GM21390 (cell line): ENCODE measurements around the gene PUM2.
A peak's percentile ranks its signal among the peaks of the same experiment; 100 is the strongest.

Experiments
- ATAC-seq: cut with Tn5 transposase; IDR thresholded peaks from one replicate; pipeline ENCODE4 v1.9.1; 2021; ENCODE audit not compliant: unreplicated experiment

Gene PUM2

GRCh38 chr2:20349513-20349921, 1.1 kb downstream of the PUM2 start:
- no peak for ATAC-seq

- ATAC-seq, result no peak
Observed at GRCh38 chr2:20348542-20348941, 2.1 kb downstream of the PUM2 start.

GRCh38 chr2:20346565-20347381, 3.9 kb downstream of the PUM2 start:
- no peak for ATAC-seq

GRCh38 chr2:20343128-20343527, 7.5 kb downstream of the PUM2 start:
- ATAC-seq, result no peak

GRCh38 chr2:20339012-20339411, 11.6 kb downstream of the PUM2 start:
- no peak for ATAC-seq

GRCh38 chr2:20334605-20335203, 15.9 kb downstream of the PUM2 start:
- no peak for ATAC-seq

- ATAC-seq, result peak; percentile 65
Observed at GRCh38 chr2:20333738-20334137, 16.9 kb downstream of the PUM2 start.

- ATAC-seq, result no peak
Observed at GRCh38 chr2:20330192-20330591, 20.5 kb downstream of the PUM2 start.

- ATAC-seq, result no peak
Observed at GRCh38 chr2:20327370-20327769, 23.3 kb downstream of the PUM2 start.

GRCh38 chr2:20326163-20326780, 24.4 kb downstream of the PUM2 start:
- peak; percentile 61 for ATAC-seq

GRCh38 chr2:20322527-20323300, 27.9 kb downstream of the PUM2 start:
- no peak for ATAC-seq

- ATAC-seq, result no peak
Observed at GRCh38 chr2:20317690-20318089, 33.0 kb downstream of the PUM2 start.

- ATAC-seq, result no peak
Observed at GRCh38 chr2:20317197-20317596, 33.4 kb downstream of the PUM2 start.

- no peak for ATAC-seq
Observed at GRCh38 chr2:20314562-20315501, 35.8 kb downstream of the PUM2 start.

- ATAC-seq, result no peak
Observed at GRCh38 chr2:20313659-20314058, 37.0 kb downstream of the PUM2 start.

- ATAC-seq, result no peak
Observed at GRCh38 chr2:20309001-20309400, 41.6 kb downstream of the PUM2 start.

- ATAC-seq, result no peak
Observed at GRCh38 chr2:20307311-20307710, 43.3 kb downstream of the PUM2 start.

- ATAC-seq, result no peak
Observed at GRCh38 chr2:20304411-20304810, 46.2 kb downstream of the PUM2 start.

GRCh38 chr2:20303966-20304365, 46.7 kb downstream of the PUM2 start:
- no peak for ATAC-seq

- no peak for ATAC-seq
Observed at GRCh38 chr2:20302019-20302418, 48.6 kb downstream of the PUM2 start.
